Stimulated activated CD8-positive, alpha-beta memory T cell treated with anti-CD3 and anti-CD28 coated beads, Interleukin-7, amount 100 ng/mL, for 48 hours (primary cell): ENCODE data around the gene TRAF3IP1.

Source experiments
- DNase-seq, 2 donors: peaks; one replicate each; pipeline ENCODE4 v3.0.0-alpha.2; 2020; ENCODE audit warnings: low read depth in 1 of 2; ENCODE audit errors: extremely low read depth in 1 of 2

The TRAF3IP1 gene

DNA sequence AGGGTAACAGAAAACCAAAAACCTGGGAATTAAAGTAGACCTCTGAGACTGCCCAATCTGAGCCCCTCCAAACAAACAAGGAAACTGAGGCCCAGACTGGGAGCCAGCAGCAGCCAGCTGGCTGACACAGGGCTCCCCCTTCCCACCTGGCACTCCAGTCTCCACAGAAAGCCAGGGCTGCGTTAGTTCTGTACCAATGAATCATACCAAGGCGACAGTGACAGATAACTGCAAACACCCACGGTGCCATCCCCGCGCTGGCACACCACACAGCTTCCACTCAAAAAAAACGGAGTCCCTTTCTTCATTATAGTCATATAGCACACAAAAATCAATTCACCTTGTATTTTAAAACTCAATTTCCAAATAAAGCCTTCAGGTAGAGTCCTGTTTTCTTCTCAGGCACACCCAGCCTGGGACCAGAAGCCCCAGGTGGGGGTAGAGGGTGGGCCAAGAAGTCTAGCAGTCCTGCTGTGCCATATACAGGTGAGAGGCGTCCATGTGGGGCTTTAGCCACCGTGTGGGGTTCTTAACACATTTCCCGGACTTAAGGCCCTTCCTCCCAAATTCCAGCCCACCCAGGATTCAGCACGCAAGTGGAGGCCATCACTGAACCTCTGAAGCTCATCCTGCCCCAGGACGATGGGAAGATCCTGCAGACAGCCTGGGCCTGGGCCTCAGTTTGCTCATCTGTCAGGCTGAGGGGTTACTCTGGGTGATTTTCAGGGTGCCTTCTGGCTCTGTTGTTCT lies 33.2 kb upstream of the TRAF3IP1 start:
- DNase-seq = peak in 1 of 2 donors; percentile 25

DNA sequence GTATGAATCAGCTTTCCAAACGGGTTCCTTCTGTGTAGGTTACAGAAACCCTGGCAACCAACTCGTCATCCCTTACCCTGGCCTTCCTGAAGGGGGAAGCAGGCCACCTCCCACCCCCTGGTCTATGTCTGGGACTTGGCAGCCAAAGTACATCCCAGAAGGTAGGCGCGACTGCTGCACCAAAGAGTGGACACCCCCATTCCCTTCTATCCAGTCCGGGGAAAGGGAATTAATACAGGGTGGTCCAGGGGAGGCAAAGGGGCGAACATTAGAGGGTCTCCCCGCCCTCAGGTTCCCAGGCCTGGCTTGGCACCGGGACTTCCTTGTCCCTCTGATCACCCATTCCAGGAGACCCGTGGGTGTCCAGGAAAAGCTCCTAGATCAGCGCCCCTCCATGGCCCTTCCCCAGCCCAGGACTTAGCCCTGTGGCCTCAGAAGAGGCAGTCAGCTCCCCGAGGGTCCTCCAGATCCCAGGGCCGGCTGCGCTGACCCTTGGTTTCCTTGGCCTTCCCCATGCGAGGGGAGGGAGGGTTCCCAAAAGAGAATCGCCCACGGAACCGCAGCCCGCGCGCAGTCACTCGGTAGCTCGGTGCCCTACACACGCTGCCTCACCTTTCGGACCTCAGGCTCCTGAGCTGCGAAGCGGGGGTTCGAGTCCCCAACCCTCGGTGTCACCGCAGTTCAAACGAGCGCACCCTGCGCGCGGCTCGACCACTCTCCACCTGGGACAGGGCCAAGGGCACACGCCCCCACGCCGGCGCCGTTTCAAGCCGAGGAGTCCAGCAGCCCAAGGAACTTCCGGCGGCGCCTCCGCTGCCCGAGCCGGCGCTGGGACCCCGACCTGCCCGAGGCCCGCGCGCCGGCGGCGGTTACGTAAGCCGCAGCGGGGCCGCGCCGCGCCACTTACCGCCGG lies 32.3 kb upstream of the TRAF3IP1 start, which contains the start of gene PER2:
TSS of gene PER2 (minus strand) at position 874 of the 913 bp plus-strand sequence. CDS start 10,674 bp downstream, outside the sequence.
- peak in 1 of 2 donors; percentile 20 for DNase-seq

DNA sequence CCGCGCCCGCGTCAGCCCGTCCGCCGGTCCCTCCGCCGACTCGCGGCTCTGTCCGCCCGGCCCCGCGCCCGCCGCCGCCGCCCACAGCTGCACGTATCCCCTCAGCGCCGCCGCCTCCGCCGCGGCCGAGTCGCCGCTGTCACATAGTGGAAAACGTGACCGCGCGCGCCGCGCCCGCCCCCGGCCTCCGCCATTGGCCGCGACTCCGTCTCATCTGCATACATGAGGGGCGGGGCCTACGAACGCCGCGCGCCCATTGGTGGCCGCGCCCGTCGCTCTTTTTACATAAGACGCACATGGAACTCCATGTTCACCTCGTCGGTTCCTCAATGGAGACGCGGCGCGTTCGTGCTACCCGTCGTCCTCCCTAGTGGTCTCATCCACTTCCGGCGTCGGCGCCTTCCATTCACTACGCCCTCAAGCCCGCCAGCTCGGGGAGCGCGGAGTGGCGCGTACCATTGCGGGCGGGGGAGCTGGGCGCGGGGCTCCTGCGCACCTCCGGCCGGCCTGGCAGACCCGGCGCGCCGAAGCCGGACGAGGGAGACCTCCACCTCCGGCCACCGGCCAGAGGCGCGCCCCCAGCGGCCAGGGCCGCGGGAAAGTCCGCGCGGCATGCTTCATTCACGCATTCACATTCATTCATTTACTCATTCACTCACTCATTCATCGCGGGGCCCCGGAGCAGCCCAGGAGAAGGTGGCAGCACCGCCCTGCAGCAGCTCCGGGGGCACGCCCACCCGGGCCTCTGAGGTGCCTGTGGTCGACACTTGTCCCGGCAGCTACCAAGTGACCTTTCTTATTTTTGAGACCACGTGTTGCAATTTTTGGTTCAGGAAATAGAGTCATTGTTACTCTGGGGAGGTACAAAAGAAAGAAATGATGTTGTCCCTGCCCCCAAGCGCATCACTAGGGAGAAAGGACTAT lies 31.4 kb upstream of the TRAF3IP1 start:
- DNase-seq = peak; percentile 91 to 94

DNA sequence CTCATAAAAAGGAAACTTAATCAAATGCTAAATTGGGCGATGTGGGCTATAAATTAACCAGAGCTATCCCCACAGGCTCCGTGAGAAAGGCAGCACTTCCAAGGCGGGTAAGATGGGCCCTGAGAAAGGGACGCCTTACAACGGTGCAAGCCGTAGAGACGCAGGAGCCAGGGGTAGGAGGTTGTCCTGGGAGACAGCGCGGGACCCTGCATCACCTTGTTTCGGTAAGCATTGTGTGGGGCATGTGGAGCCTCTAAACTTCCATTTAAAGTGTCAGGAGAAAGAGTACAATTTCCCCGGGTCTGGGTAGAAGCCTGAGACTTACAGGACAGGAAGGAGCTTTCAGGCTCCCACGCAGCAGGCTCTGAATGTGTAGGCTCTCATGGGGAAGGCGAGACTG lies 30.7 kb upstream of the TRAF3IP1 start:
- DNase-seq = no peak

DNA sequence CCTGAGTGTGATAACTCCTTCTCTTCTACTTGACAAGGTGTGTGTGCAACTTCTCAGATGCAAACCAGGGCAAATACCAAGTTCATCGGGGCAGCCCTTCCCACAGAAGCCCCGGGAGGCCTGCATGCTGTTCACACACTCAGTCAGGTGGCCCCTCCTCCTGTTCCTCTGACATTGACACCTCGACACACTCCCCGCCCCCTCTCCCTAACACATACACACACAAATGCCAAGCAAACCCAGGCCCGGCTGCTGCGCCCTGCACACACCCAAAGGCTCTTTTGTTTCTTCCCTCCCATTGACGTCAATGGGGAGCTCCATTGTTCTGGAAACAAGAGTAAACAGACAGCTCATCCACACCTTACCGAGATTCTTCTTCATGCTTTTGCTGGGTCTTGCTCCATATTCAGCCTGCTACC lies 30.2 kb upstream of the TRAF3IP1 start:
- DNase-seq = no peak

DNA sequence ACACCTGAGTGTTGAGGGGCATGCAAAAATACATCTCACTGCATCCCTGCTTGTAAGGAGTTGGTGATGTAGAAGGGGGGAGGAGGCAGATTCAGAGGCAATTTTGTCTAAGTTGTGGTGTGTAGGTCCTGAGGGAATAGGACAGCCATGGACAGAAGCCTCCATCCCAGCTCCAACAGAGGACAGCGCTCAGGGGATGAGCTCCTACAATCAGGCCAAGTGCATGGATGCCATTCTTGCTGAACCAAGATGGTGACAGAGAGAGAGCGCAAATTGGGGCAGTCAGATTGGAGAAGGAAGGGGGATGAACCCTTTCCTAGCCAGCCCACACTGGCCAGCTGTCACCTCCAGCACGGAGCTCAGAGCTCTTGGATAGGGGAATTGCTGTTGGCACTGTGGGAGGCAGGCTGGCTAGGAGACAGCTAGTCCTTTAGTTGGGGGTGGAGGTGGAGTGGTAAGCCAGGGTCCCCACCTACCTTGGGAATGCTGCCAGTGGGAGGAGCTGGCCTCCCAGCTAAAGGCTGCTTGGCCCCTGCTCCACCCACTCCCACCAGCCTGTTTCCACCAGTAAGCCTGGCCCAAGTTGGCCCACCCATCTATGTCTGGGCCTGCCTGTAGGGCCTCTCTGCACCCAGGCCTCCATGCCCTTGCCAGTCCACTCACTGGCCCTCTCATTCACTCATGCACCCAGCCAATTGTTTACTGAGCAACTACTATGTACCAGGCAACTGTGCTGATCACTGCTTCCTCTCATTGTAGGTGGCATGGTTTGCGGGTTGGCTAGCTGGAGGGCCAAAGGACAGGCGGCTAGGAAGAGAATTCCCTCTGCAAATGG lies 29.4 kb upstream of the TRAF3IP1 start:
- DNase-seq = no peak

DNA sequence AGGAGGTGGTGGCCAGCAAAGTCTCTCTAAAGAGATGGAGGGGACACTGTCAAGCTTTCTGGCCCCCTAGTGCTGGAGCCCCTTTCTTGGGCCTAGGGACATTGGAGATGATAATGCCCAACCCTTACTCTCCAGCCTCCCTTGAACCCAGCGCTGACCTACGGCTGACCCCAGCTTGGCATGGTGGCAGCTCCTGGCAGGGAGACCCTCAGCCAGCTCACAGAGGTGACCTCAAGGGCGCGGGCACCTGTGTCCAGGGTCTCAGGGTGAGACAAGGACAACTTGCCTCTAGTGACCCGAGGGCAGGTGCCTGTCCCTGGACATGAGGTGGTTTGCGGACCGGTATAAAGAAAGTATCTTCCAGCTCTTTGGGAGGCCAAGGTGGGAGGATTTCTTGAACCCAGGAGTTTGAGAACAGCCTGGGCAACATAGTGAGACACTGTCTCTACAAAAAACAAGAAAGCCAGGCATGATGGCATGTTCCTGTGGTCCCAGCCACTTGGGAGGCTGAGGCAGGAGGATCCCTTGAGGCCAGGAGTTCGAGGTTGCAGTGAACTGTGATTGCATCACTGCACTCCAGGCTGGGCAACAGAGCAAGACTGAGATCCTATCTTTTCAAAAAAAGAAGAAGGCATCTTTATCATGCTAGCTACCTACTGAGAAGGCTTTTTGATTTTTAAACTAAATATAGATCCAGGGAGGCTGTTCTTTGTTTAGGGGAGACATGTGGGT lies 28.6 kb upstream of the TRAF3IP1 start:
- no peak for DNase-seq

DNA sequence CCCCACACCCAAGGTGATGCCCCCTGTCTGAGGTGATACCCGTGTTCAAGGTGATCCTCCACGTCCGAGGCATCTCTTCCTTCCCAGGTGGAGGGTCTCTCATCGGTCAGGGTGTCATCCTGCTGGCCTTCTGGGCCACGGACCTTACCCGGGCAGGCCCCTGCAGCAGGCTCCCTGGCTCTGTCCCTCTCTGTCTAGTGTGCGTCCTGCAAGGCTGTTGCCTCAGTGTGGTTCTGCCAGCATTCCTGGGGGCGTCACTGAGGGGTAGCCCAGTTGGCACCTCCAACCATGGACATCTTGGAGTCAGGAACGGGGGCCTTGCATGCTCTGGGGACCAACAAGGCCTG lies 26.3 kb upstream of the TRAF3IP1 start:
- no peak for DNase-seq

DNA sequence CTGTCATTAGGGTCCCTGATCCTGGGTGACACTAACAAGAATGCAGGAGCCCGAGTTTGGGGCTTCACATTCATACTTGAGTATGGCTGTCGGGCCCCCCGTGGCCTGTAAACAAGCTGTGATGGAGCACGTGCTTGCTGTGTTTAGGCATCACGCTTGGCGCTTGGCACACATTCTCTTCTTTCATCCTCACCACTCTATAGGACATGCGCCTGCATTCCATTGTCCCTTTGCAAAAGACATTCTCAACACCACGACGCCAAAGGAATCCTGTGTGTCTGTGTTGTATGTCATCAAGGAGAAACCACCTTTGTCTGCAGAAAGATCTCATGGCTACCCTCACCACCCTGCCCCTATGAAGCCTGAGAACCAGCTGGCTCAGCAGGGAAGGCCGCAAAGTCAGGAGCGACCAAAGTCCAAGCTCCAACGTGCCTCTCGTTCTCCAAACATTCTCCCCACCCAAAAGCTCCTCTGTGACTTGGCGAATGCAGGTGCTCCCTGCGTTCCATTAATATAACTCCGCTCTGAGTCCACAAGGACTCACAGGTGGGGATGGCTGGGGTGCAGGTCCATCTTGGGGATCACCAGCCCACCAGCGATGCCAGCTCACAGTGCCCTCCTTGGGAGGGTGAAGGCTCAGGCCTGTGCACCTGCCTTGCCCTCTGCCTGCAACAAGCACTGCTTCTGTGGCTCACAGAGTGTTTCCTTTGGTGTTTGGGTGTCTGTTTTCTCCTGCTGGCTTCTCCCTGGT lies 25.8 kb upstream of the TRAF3IP1 start:
- no peak for DNase-seq

DNA sequence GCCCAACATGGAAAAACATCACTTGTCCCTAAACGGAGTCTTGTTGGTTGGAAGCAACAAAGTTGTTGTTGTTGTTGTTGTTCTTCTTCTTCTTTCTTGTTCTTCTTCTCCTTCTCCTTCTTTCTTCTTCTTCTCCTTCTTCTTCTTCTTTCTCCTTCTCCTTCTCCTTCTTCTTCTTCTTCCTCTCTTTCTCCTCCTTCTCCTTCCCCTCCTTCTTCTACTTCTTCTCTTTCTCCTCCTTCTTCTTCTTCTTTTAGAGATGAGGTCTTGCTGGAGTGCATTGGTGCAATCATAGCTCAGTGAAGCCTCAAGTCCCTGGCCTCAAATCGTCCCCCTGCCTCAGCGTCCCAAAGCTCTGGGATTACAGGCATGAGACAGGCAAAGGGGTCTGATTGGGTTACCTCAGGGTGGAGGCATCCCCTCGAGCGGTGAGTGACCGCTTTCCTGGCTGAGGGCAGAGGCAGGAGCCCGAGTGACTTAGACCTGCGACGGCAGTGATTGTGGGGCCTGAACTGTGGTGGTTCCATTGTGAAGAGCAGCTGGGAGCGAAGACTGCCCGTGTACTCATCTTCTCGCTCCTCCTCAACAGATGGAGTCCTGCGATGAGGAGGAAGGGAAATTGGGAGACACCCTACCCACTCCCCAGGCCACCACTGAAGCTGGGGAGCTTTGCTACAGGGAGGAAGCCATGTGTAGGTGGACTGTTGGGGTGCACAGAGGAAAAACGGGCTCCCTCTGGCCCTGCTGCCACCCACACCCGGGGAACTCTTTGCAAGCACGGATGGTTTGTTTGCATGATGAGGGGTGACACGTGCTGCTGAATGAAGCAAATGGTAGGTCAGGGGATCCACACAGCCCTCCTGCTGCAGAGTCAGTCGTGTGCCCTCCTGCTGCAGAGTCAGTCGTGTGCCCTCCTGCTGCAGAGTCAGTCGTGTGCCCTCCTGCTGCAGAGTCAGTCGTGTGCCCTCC lies 24.9 kb upstream of the TRAF3IP1 start:
- no peak for DNase-seq

DNA sequence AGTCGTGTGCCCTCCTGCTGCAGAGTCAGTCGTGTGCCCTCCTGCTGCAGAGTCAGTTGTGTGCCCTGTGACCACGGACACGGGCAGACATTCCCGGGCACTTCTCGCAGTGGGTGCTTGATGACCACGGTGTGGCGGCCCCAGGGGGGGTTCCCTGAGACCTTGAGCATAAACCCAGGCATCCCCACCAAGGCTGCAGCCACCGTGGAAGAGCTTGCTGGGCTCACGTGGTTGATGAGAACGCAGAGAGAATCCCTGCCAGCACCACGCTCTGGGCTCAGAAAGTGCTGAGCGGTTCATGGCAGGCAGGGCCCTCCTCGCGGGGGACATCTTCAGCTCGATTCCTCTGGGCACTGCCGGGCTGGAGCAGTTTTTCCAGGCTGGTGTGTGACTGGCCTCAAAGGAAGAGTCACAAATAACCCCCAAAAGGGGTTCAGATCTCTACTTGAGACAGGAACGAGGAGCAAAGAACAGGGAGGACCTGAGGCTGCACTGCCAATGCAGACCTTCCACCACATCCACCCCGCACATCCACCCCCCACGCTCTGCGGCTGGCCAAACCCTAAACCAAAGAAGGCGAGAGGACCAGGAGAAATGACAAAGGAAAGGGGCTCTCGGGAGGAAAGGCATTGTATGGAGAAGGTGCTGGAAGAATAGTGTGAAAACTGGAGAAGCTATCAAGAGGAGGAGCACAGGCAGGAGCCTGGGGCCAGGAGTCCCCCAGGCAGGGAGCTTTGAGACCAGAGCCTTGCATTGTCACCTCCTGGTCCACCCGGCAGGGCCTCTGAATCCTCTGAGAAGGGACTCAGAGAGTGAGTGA lies 23.5 kb upstream of the TRAF3IP1 start:
- DNase-seq = no peak

DNA sequence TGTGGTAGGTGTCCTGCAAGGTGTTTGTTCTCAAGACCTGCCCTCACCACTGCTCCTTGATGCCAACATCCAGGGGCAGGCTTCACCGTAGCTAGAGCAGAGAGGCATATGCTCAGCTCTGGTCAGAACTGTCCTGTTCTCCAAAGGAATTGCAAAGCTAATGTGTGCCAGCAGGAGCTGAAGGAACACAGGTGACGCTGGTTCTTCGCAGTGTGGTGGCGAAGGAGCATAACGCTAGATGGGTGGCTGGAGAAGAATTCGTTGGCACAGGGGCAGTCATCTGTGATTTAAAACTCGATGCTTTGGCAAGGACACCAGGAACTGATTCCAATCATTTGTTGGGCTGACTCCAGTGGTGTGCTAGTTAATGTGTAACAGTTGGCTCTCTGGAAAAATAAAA lies 20.5 kb upstream of the TRAF3IP1 start:
- DNase-seq = no peak

DNA sequence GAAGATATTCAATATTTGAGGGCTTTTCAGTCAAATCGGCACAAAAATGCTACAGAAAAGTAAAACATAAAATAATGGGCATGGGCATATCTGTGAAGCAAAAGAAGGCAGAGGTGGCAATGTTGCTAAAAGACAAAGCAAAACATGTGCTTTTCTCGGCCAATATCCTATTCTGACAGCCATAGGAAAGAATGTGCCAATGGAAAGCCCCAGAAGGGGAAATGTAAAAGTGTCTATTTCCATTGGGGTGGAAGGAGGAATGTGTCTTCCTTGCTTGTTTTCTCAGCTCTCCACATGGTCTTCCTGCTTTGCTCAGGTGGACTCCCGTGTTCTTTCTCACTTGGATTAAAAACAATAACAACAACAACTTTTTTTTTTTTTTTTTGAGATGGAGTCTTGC lies 18.2 kb upstream of the TRAF3IP1 start:
- DNase-seq = no peak

DNA sequence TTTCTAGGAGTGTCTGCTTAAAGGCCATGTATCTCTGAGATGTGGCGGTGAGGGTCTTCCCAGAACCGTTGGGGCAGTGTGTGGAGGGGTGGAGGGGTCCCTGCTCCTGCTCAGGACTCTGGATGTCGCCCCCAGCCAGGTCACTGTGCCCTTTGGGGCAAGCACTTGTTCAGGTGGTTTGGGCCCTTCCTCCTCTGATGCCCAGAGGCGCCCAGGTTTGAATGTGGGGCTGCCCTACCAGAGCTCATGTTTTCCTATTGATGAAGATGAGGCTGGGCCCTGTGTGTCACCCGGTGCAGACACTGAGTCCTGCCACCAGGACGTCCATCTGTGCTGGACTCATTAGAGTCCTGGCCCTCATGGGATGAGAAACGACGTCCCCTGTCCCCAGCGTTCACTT lies 17.6 kb upstream of the TRAF3IP1 start:
- DNase-seq = no peak

DNA sequence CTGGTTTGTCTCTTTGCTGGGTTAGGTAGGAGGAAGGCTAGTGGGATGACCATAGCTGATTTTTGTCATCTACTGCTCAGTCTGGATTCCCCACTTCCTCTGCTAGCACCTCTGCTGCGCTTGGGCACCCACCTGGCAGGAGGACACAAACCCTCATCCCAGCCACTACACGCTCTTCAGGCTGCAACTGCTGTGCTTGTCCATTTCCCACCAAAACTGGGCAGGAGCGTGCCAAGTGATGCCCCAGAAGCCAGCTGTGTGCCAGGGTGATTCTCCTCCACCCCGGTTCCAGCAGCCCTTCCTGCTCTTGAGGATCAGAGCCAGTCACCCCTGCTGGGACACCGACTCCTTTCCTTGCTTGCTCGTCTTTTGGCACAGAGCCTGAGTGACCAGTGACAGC lies 16.2 kb upstream of the TRAF3IP1 start:
- no peak for DNase-seq

DNA sequence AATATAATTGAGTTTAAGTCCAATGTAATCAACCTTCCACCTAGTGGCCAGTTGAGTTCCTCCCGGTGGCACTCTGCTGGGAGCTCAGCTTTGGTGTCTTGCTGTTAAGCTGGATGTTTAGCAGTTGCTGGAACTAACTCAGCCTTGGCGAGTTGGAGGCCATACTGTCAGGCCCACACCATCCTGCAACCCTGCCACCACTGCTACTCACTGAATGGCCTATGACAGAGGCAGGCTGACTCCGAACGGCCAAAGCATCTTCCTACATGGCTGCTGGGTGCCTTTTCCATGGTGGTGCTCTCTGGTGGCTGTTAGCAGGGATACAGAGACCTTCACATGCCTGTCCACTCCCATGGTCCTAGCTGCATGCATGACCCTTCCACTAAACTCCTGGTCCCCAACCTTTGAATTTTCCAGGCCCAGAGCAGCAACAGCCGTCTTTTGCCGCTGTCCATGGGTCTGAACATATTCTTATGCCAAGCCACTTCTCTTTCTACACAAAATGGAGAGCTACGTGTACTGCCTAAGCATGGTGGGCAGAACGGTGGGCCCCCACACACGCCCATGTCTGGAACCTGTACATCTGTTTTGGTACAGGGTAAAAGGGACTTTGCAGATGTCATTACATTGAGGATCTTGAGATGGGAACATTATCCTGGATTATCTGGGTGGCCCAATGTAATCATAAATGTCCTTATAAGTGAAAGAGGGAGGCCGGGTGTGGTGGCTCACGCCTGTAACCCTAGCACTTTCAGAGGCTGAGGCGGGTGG lies 15.0 kb upstream of the TRAF3IP1 start:
- no peak for DNase-seq
